Fibroblast of peridontal ligament (primary cell): ENCODE results near the gene SUN1.

Experiments used
- DNase-seq: peaks from one replicate; pipeline ENCODE4 v3.0.0-alpha.2; 2010; ENCODE audit errors: extremely low read depth

SUN1 gene

DNA sequence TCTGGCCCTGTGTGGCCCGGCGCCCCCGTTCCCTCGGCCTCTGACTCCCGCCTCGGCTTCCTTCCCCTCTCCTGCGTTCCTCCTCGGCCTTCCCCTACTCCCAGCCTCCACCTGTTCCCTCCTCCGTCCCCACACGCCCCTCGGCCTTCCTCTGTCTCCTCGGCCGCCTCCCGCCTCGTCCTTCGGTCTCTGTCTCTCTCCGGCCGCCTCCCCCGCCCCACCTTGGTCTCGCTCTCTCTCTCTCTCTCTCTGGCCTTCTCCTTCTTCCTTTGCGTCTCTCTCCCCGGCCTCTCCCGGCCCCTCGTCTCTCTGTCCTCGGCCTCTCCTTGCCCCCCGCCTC is 44.7 kb downstream of the SUN1 start:
- DNase-seq: no peak

DNA sequence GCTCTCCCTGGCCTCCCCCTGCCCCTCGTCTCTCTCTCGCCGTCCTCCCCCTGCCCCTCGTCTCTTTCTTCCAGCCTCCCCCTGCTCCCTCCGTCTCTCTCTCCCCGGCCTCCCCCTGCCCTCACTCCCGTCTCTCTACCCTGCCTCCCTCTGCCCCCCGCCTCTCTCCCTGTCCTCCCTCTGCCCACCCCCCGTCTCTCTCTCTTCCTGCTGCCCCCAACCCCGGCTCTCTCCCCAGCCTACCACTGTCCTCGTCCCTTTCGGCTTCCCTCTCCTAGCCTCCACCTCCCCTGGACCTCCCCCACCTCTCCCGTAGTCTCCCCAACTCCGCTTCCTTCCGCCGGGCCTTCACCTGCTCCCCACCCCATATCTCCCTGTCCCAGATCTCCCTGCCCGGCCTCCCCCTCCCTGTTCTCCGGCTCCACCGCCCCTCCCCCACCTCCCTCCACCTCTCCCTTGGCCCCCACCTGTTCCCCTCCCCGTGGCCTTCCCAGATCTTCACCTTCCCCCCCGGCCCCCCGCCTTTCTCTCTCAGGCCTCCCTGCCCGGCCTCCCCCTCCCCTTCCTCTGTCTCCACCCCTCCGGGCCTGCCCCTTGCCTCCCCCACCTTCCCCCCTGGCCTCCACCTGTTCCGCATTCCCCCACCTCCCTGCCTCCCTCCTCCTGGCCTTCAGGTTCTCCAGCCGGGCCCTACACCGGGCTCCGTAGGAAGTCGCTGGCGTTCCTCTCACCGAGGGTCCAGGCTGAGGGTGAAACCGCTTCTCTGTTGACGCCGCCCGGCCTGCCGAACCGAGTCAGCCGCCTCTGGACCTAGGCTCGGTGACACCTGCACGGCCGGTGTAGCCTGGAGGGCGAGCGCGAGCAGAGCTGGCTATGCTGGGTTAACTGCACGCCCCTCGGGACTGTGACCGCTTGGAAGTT is 45.3 kb downstream of the SUN1 start:
- DNase-seq: no peak

DNA sequence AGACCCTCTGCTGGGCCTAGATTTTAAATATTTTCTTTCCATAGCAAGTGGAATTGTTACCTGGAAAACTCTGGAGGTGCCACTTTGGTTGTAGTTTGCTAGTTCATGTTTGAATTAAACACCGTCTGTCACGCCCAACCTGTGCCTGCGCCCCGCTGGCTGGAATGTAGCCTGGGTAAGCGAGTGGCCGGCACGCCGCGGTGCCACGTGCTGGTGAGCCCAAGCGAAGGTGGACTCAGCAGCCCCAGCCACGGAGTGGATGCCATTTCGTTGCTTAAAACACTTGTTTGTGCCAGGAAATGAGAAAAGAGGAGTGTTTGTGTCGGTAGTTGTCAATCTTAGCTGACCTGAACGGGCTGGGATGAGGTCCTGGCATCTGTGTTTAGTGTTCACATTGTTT is 46.8 kb downstream of the SUN1 start:
- DNase-seq: no peak

DNA sequence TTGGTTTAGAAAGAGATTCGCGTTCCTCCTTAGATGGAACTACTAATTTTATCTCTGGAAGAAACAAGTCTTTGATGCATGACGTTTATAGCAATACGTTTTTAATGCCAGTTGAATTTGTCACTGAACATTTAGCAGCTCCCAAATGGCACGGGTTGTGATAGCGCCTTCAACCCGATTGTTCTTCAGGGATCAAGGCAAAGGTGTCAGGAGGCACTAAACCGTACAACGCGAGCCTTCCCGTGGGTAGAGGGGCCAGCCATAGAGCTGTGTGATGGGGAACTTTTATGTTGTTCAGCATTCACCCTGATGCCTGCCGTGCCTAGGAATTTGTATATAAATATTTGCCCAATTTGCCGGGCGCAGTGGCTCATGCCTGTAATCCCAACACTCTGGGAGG is 47.4 kb downstream of the SUN1 start:
- no peak for DNase-seq

DNA sequence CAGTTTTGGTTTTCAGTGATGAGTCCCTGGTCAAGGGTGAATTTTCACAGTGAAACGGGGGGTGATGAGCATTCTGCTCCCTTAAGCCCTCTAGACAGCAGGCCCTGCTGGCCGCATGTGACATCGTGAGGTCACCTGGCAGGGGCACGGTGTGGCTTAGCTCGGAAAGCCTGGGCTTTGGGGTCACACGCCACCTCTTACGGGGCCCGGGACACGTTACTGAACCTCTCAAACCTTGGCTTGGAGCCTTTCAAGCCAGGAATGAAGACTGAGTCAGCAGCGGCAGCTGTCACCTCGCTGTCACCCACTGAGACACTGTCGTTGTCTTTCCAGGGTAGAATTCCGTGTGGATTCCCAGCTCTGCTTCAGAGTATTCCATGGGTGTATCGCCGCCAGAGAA is 48.2 kb downstream of the SUN1 start:
- DNase-seq: no peak

DNA sequence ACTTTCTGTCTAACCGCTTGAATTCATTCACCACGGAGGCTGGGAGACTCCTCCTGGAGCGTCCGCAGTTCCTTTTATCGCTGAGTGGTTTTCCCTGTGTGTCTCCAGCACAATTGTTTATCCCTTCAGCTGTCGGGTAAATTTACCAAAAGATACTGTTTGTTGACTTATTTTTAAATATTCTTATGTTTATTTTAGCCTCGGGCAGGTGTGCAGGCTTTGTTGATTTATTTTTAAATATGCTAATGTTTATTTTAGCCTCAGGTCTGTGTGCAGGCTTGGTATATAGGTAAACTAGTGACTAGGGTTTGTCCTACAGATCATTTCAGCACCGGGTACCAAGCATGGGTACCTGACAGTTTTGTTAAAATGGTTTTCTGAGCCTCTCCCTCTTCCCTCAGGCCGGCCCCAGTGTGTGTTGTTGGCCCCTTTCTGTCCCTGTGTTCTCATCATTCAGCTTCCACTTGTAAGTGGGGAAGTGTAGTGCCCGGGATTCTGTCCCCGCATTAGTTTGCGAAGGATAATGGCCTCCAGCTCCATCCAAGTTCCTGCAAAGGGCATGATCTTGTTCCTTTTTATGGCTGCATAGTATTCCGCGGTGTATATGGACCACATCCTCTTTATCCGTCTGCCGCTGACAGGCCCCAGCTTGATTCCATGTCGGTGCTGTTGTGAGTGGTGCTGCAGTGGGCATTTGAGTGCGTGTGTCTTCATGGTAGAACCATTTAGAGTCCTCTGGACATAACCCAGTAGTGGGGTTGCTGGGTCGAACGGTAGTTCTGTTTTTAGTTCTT is 49.4 kb downstream of the SUN1 start:
- DNase-seq: no peak

GRCh38 chr7:882336-883035 is 50.2 kb downstream of the SUN1 start:
- DNase-seq: no peak

DNA sequence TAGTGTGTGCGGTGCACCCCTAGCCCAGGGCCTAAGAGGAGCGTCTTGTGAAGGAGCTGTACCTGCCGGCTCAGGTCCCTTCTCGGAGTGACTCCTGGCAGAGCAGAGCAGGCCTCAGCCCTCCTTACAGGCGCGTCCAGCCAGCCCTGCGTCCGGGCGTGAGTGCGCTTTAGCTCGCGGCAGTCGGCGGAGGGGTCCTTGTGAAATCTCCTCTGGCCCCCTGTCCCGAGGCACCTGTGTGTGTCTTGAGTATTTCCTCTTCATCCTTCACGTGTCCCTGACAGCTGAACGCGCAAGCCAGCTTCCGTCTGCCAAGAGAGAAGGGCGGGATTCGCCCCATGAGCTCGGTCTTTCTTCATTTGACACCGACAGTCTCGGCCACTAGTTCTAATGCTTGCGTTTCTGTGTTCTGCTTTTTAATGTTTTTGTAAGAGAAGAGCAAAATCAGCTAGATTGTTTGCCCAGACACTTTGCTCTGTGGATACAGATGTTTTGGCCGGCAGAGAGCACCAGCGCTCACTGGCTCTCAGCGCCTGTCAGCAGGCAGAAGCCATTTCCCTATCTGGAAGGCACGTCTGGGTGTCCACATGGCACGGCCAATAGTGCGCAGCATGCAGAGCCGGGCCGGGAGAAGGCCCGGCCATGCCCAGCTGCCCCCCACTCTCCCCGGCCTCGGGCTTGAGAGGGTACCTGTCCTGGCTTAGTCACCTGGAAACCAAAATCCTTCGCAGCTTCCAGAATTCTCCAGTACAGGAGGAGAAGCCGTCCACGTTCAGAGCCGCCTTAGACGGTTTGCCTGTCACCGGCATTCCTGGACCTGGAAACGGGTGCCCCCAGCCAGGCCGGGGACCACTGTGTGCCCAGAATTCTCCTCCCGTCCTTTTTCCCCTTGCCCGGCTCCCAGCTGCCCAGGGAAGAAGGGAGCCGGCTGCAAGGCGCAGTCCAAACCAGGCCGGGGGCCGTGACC is 51.1 kb downstream of the SUN1 start:
- DNase-seq: no peak

GRCh38 chr7:884191-885003 is 52.1 kb downstream of the SUN1 start:
- no peak for DNase-seq

GRCh38 chr7:885261-885892 is 53.1 kb downstream of the SUN1 start:
- DNase-seq: no peak

- no peak for DNase-seq
Measured at GRCh38 chr7:885893-886625, 53.8 kb downstream of the SUN1 start.

DNA sequence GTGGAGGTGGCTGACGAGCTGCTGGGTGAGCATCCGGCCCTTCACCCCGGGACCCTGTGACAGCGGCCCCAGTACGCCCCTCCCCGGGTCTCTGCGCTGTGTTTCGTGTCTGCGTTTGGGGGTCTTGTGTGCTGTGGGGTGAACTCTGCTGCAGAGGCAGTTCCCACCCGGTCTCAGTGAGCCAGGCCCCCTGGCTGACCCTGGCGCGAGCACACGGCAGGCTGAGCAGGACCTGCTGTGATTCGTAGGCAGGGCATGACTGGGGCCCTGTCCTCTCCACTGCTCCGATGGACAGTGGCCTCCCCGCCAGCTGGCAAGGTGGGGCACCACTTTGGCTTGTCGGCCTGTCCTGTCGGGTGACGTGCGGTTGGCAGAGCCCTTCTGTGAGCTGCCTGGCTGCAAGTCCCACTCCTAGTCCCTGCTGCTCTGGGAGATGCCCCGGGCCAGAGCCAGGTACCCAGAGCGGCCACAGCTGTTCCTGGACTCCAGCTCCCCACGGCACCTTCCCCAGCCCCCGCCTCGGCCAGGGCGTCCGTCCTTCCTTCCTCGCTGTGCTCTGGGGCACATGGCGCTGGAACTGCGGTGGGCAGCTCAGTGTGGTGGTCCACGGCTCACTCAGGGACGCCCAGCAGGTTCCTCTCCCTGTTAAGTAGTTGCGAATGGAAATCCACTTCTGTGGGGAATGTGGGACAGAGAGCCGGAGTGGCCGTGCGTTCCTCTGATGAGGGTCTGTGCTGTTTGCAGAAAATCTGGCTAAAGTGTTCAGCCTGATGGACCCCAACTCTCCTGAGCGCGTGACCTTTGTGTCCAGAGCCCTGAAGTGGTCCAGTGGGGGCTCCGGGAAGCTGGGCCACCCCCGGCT is 54.6 kb downstream of the SUN1 start:
- DNase-seq: no peak

GRCh38 chr7:887488-887820 is 55.2 kb downstream of the SUN1 start:
- no peak for DNase-seq

DNA sequence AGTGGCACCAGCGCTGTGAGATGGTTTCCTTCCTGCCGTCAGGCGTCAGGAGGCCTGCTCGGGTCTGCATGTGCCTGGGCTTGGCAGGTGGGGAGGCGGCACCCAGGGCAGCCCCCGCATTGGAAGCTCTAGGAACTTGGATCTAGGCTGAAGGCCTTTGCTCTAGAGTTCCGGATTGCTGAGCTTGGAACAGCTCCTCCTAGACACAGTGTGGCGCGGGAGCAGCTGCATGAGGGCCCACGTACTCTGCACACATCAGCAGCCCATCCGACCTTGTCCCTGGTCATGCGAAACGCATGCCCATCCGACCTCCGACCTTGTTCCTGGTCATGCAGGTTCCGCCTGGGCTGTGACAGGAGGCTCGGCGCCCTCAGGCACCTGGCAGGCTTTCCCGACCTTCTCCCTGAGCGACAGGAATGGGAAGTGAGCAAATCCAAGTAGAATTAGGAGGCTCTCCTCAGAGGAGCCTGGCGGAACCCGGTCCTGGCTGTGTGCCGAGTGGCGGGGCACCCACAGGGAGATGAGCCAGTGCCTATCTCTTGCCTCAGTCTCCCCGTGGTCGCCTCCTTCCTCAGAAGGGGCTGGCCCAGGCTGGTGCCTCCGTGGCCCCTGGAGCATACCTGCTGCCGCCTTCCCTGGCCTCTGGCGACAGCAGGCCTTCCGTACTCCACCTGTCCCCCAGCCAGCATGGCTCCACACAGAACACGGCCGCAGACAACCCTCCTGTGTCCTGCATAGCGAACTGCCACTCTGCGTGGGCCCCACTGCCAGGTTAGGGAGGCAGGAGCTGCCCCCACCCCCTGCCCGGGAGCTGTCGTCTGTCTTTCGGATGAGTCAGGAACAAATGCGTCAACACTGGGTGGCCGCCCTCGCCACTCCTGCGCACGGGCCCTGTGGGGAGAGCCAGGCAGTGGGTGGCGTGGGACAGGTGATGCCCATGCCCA is 56.1 kb downstream of the SUN1 start:
- no peak for DNase-seq

DNA sequence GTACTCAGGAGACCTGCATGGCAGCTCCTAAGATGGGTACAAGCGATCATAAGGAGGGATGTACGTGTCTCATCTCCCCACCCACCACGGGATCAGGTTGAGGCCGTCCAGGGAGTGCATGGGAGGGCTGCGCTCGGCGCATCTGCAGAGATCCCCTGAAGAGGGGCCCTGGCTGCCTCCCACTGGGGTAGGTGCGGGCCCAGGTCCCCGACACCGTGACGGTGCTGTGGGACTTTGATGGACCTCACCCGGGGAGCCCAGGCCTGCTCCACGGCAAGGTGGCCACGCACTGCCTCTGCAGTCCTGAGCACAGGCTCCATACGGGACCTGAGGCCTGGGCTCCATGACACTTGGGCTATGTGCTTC is 56.7 kb downstream of the SUN1 start:
- no peak for DNase-seq

DNA sequence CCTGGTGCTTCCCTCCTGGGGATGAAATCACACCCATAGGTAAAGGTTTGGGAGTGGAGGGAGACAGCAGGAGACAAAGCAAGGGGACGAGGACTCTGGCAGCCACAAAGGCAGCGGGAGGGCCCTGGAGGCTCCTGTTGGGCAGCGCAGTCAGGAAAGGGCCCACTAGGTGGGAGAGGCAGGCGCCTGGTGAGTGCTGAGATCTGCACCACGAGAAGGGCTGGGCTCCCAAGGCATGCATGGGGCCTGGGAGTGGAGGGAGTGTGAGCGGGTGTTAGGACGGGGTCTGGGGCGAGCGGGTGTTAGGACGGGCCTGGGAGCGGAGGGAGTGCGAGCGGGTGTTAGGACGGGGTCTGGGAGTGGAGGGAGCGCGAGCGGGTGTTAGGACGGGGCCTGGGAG is 57.1 kb downstream of the SUN1 start:
- DNase-seq: no peak

- no peak for DNase-seq
Measured at GRCh38 chr7:890868-891267, 58.6 kb downstream of the SUN1 start.
